PFSK-1 (cell line): ENCODE results near the gene SOX5.

Experiments used
- FOXP2 ChIP-seq: optimal IDR thresholded peaks from 2 replicates; pipeline ENCODE3; 2011; ENCODE audit warnings: borderline replicate concordance, control low read depth, inconsistent platforms; ENCODE audit not compliant: insufficient read depth; ENCODE audit errors: extremely low read length, extremely low read depth
- POLR2AphosphoS5 ChIP-seq: IDR thresholded peaks from 2 replicates; pipeline ENCODE4 v1.6.1; 2012; ENCODE audit warnings: low read depth, mild to moderate bottlenecking, control low read depth, low read length, moderate library complexity
- SIN3A ChIP-seq: IDR thresholded peaks from 2 replicates; pipeline ENCODE4 v1.6.1; 2012; ENCODE audit warnings: mild to moderate bottlenecking, low read length, moderate library complexity, borderline replicate concordance; ENCODE audit not compliant: insufficient read depth
- TAF1 ChIP-seq: IDR thresholded peaks from 2 replicates; pipeline ENCODE4 v1.6.1; 2012; ENCODE audit warnings: low read length, control low read depth, borderline replicate concordance; ENCODE audit not compliant: insufficient read depth
- TF ChIP-seq, protein P1 (sequence below), 2 experiments: IDR thresholded peaks; 2 replicates each; pipeline versions ENCODE4 v1.6.1 to v1.8.0; 2011 to 2012; ENCODE audit warnings: low read depth in 2 of 2, low read length in 2 of 2, control low read depth in 1 of 2, inconsistent platforms in 1 of 2, mild to moderate bottlenecking in 1 of 2, moderate library complexity in 1 of 2; ENCODE audit not compliant: insufficient read depth in 1 of 2

The SOX5 gene

DNA sequence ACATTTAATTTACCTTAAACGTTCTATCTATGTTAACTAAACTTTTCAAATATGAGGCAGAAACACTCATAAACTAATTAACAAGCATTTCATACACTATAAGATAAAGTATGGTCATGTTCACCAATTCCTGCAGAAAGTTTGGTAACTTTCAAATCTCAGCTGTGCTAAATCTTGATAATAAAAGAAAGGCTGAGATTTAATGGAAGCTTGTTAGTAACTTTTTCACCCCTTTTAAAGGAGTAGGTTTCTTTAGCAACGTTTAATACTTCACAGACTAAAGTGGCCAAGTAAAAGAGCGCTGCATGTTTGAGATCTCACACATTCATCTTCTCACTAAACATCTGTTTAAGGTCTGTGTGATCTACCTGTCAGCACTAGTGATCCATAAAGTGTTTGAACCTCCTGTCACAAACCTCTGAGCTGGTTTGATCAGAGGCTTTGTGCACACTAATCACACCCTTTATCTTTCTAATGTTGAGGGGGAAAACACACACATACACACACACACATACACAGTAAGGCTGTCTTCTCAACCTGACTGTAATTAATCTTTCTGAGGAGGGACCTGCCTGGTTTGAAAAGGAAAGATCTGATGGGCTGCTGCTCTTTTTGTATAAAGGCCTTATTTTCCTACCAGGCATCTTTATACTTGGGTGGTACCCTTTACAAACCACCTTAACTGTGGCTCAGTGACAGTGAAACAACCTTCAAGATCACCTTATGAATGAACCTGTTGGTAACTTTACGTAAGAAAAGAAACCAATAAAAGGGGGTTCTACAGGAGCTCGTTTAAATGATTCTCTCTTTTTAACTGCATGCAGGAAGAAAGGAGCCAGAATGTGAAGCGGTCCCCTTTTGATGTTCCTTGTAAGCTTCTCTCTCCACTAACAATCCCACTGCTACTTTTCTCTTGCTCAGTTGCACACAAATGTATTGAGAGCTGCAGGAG lies 244.2 kb downstream of the SOX5 start:
- TF ChIP-seq TAF1: no peak

DNA sequence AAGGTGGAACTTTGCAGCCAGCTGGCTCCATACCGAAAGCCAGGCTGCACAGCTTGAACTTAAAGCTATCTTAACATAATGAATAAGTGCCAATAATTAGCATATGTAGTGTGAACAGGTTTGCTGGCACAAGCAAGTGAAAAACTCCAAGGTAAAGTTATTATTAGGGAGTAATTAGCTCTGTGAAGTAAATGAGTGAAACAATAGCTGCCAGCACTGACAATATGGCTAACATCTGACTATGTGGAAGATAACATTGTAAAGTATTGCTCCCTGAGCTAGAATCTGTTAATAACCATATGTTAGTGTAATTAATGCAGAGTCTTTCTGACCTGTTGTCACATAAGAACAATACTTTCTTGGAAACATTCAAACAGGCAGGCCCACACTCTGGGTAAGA lies 246.4 kb downstream of the SOX5 start:
- TF ChIP-seq SIN3A: no peak
- TF ChIP-seq FOXP2: no peak

DNA sequence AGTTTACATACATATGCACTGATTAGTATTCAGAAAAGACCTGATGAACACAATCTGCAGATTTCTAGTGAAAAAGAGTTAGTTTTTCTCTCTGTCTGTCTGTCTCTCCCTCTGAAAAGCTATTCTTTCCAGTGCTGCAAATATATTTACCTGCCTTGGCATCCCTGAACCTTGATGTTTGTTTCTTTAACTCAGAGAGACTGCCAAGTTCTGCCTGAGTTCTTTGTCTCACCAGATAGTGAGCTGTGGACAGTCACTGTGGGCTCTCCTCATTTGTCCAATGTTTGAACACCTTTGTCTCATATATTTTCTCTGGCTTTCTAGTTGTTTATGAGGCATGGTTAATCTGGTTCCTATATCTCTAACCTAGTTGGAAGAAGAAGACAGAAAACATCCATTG lies 250.4 kb downstream of the SOX5 start:
- no peak for TF ChIP-seq POLR2AphosphoS5
- TF ChIP-seq SIN3A: no peak
- TF ChIP-seq FOXP2: no peak
- TF ChIP-seq, protein P1, sequence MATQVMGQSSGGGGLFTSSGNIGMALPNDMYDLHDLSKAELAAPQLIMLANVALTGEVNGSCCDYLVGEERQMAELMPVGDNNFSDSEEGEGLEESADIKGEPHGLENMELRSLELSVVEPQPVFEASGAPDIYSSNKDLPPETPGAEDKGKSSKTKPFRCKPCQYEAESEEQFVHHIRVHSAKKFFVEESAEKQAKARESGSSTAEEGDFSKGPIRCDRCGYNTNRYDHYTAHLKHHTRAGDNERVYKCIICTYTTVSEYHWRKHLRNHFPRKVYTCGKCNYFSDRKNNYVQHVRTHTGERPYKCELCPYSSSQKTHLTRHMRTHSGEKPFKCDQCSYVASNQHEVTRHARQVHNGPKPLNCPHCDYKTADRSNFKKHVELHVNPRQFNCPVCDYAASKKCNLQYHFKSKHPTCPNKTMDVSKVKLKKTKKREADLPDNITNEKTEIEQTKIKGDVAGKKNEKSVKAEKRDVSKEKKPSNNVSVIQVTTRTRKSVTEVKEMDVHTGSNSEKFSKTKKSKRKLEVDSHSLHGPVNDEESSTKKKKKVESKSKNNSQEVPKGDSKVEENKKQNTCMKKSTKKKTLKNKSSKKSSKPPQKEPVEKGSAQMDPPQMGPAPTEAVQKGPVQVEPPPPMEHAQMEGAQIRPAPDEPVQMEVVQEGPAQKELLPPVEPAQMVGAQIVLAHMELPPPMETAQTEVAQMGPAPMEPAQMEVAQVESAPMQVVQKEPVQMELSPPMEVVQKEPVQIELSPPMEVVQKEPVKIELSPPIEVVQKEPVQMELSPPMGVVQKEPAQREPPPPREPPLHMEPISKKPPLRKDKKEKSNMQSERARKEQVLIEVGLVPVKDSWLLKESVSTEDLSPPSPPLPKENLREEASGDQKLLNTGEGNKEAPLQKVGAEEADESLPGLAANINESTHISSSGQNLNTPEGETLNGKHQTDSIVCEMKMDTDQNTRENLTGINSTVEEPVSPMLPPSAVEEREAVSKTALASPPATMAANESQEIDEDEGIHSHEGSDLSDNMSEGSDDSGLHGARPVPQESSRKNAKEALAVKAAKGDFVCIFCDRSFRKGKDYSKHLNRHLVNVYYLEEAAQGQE (IDR thresholded peaks at IDR 0.05; ENCODE audit: insufficient read depth in 1 of 2, low read depth in 2 of 2, low read length in 2 of 2): no peak
- no peak for TF ChIP-seq TAF1

DNA sequence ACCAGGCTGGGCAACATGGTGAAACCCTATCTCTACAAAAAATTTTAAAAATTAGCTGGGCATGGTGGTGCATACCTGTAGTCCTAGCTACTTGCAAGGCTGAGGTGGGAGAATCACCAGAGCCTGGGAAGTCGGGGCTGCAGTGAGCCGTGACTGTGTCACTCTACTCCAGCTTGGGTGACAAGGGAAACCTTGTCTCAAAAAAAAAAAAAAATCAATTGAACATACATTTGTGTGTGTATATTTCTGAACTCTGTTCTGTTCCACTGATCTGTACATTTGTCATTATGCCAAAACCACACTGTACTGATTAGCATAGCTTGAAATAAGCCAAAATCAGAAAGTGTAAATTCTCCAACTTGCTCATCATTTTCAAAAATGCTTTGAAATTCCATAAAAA lies 254.6 kb downstream of the SOX5 start:
- TF ChIP-seq FOXP2 (no peak), SIN3A (no peak), POLR2AphosphoS5 (no peak), TAF1 (no peak)
- TF ChIP-seq, protein P1 (IDR thresholded peaks at IDR 0.05; ENCODE audit: insufficient read depth in 1 of 2, low read depth in 2 of 2, low read length in 2 of 2): no peak

DNA sequence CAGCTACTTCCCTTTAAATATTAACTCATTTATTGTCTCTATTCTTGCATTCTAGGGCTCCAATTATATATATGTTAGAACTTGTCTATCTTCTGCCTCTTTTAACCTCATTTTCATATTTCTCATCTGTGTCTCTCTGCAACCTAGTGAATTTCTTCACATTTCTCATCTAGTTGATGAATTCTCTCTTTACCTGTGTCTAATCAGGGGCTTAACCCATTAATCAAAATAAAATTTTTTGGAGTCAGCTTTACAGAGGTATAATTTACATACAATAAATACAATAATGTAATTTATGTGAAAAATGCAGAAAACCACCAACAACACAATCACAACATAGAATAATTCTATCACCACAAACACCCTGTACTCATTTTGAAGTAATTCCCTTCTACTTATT lies 255.2 kb downstream of the SOX5 start:
- no peak for TF ChIP-seq POLR2AphosphoS5
- no peak for TF ChIP-seq SIN3A
- TF ChIP-seq, protein P1 (IDR thresholded peaks at IDR 0.05; ENCODE audit: insufficient read depth in 1 of 2, low read depth in 2 of 2, low read length in 2 of 2): no peak
- no peak for TF ChIP-seq FOXP2
- TF ChIP-seq TAF1: no peak

DNA sequence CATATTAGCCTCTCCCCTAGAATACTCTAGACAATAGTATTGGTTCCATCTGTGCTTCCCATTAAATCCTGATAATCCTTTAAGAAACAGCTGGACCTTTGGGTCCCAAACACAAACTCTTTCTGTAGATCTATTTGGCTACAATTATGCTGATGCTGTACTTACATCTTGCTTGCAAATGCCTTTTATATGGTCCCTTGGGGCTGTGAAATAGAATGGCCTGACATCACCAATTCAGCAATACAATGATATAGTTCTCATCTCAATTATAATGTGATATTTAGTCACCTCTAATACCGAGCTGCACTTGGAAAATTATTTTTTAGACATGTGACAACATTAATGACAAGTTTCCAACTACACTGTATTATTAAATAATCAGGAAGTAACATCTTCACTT lies 261.5 kb downstream of the SOX5 start:
- TF ChIP-seq, protein P1 (IDR thresholded peaks at IDR 0.05; ENCODE audit: insufficient read depth in 1 of 2, low read depth in 2 of 2, low read length in 2 of 2): no peak
- no peak for TF ChIP-seq FOXP2
- no peak for TF ChIP-seq TAF1
- TF ChIP-seq SIN3A: no peak
- TF ChIP-seq POLR2AphosphoS5: no peak
